MM.1S (cell line): ENCODE measurements around the gene WDPCP.

ENCODE experiments used
- CTCF ChIP-seq: fragments of 300-600 bp; sonication (generic); IDR thresholded peaks from 2 replicates; pipeline ENCODE4 v1.5.1; 2016; ENCODE audit warnings: antibody characterized with exemption, low read length, mixed read lengths
- EZH2phosphoT487 ChIP-seq: fragments of 300-600 bp; sonication (generic); IDR thresholded peaks from 2 replicates; pipeline ENCODE4 v1.6.1; 2018; ENCODE audit warnings: antibody characterized with exemption, low read length

GRCh38 chr2:63422556-63422955 is 165.7 kb downstream of the WDPCP start:
- TF ChIP-seq CTCF = no peak
- no peak for TF ChIP-seq EZH2phosphoT487
